ENCODE data around the gene ARVCF.

DNA sequence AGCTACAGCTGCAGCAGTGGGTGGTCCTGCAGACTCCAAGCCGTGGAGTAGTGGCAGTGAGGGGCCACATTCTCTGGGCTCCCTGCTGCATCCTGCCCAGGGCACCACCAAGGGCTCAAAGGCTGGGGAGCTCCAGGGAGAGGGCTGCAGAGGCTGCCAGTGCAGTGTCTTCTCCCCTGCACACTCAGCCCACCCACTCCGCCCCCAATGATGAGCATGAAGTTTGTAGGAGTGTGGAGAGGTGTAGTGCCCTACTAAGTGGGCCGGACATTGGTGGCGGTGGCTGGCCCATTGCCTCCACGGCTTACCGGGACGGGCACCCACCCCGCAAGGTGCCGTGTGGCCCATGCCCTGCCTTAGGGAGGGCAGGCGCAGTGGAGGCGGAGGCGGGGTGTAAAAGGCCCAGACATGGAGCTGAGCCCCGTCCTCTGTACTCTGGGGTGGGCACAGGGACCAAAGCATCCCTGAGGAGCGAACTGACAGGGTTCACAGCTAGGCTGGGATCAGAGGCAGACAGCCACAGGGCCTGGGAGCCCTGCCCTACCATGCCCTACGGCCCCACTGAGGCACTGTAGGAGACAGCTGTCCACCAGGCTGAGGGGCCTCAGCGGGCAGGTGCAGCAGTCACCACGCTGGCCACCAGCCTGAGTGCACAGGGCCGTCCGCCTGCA, 18.9 kb downstream of the ARVCF start:
- TF ChIP-seq CTCF (IDR thresholded peaks at IDR 0.05) (no peak), POLR2A (IDR thresholded peaks at IDR 0.05) (no peak), POLR2AphosphoS5 (IDR thresholded peaks at IDR 0.05) (no peak)
